HG03457 (cell line): Measurements from ENCODE around the gene G6PC2.

ENCODE experiments used
- ATAC-seq: cut with Tn5 transposase; IDR thresholded peaks from one replicate; pipeline ENCODE4 v1.9.1; 2021; ENCODE audit warnings: moderate number of reproducible peaks; ENCODE audit not compliant: unreplicated experiment

G6PC2 gene

DNA sequence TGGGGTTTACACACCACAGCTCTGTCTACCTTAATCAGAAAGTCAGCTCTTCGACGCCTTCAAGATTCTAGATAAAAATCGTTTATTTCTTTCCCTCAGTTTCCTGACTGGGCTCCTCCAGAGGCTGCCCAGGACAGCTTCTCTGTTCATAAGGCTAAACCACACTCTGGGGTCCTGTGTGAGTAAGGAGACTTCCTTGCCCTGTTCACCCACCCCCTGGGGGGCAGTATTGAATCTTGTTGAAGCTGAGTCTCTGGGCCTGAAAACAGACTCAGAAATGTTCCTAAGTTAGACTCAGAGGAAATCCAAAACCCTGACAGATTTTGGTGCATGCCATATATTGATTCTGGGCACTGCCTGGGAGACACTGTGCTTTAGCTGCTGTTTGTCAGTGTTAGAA is 43.0 kb downstream of the G6PC2 start:
- ATAC-seq: no peak

DNA sequence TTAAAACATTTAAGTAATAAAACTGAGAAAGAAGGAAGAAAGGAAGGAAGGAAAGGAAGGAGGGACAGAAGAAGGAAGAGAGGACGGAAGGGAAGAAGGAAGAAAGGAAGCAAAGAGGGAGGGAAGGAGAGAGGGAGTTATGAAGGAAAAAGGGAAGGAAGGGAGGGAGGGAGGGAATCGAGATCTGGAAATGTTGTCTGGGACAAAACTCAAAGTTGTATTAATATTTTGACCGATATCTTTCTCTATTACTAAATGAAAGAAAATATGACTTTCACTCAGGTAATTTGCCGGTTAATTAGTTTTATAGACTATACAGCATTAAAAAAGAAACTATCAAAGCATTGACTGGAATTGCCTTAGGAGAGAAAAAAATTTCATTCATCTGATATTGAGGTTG is 44.4 kb downstream of the G6PC2 start:
- ATAC-seq: no peak

GRCh38 chr2:168948621-168949212 is 47.6 kb downstream of the G6PC2 start:
- ATAC-seq: no peak

GRCh38 chr2:168949324-168949723 is 48.2 kb downstream of the G6PC2 start:
- no peak for ATAC-seq

DNA sequence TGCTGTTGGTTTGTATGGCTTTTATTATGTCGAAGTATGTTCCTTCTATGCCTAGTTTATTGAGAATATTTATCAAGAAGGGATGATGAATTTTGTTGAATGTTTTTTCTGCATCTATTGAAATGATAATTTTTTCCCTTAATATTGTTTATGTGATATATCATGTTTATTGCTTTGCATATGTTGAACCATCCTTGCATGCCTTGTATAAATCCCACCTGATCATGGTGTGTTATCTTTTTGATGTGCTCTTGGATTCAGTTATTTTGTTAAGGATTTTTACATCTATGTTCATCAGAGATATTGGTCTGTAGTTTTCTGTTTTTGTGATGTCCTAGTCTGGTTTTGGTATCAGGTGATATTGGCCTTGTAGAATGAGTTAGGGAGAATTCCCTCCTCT is 50.8 kb downstream of the G6PC2 start:
- no peak for ATAC-seq

DNA sequence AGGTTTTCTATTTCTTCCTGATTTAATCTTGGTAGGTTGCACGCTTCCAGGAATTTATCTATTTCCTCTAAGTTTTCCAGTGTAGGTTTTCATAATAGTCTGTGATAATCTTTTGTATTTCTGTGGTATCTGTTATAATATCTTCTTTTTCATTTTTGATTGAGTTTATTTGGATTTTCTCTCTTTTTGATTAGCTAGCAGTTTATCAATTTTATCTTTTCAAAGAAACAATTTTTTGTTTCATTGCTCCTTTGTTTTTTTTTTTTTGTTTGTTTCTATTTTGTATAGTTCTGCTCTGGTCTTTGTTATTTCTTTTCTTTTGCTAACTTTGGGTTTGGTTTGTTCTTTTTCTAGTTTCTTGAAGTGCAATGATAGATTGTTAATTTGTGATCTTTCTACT is 51.3 kb downstream of the G6PC2 start:
- no peak for ATAC-seq

GRCh38 chr2:168954256-168954655 is 53.2 kb downstream of the G6PC2 start:
- no peak for ATAC-seq

- no peak for ATAC-seq
Measured at GRCh38 chr2:168955321-168955720, 54.2 kb downstream of the G6PC2 start.

GRCh38 chr2:168956392-168956791 is 55.3 kb downstream of the G6PC2 start:
- no peak for ATAC-seq
